ENCODE results near the gene TMEM80.

TMEM80 gene

DNA sequence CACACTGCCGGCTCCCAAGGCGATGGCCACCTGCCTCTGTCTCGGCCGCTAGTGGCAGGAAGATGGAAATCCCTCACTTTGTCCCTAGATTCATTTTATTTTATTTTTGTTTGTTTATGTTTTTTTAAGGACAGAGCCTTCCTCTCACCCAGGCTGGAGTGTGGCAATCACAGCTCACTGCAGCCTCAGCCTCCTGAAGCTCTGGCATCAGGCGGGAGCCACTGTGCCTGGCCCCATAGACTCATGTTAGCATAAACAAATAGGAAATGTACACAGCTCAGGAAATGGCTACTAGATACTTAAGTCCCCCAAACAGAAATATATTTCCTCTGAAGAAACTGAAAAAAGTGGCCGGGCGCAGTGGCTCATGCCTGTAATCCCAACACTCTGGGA lies 3.5 kb downstream of the TMEM80 start:
- no peak overlapping the region for H3K4me3 ChIP-seq (replicated peaks in 1 of 2; ENCODE audit: low read depth in 2 of 2, low read length in 2 of 2)
- no peak for DNase-seq (ENCODE audit: low read depth in 2 of 2)
- TF ChIP-seq, protein P1, sequence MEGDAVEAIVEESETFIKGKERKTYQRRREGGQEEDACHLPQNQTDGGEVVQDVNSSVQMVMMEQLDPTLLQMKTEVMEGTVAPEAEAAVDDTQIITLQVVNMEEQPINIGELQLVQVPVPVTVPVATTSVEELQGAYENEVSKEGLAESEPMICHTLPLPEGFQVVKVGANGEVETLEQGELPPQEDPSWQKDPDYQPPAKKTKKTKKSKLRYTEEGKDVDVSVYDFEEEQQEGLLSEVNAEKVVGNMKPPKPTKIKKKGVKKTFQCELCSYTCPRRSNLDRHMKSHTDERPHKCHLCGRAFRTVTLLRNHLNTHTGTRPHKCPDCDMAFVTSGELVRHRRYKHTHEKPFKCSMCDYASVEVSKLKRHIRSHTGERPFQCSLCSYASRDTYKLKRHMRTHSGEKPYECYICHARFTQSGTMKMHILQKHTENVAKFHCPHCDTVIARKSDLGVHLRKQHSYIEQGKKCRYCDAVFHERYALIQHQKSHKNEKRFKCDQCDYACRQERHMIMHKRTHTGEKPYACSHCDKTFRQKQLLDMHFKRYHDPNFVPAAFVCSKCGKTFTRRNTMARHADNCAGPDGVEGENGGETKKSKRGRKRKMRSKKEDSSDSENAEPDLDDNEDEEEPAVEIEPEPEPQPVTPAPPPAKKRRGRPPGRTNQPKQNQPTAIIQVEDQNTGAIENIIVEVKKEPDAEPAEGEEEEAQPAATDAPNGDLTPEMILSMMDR (IDR thresholded peaks at IDR 0.05; ENCODE audit: low read depth, low read length): no peak

DNA sequence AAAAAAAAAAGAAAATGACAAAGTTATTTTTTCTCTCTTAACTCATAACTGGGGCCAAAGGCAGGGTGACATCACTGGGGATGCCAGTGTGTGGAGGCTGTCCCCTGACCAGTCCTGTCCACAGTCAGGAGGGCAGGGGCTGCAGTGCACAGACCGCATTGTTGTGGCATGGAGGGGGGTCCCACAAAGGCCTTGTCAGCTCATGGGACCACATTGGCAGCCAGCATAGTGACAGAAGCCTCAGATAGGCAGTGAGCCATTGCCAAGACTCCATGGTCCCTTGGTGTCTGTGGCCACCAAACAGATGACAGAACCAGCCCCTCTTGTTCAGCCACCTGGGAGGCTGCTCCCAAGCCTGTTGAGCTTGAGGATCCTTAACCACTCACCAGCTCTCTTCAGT lies 4.1 kb downstream of the TMEM80 start:
- no peak overlapping the region for H3K4me3 ChIP-seq (replicated peaks in 1 of 2; ENCODE audit: low read depth in 2 of 2, low read length in 2 of 2)
- no peak for DNase-seq (ENCODE audit: low read depth in 2 of 2)
- TF ChIP-seq, protein P1 (IDR thresholded peaks at IDR 0.05; ENCODE audit: low read depth, low read length): no peak

DNA sequence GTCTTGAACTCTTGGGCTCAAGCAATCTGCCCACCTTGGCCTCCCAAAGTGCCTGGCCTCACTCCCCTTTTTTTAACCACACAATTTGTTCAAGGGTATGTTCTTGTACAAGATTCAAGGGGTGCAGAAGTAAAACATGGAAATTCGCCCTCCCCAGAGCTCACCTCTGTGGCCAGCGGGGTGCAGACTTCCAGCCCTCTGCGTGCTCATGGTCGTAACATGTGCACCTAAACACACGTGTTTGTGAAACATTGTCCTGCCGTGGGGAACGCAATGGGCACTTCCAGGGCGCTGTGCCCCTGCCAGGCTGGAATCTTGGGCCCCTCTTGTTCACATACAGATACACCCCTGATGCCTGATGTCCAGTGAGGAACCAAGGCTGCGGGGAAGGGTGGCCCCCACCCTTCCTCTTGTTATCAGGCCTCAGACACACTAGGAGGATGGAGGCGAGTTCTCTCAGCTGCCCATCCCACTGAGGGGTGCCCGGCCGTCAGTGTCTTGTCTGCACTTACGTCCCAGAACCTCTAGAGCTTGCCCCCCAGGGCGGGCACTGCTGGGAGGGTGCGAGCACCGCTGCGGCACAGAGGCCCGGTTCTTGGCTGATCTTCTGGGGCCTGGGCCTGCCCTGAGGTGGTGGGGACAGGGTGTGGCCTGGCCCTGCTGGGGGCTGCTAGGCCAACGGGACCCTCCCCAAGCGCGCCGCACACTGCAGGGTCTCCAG lies 6.3 kb downstream of the TMEM80 start:
- H3K4me3 ChIP-seq (replicated peaks in 1 of 2; ENCODE audit: low read depth in 2 of 2, low read length in 2 of 2): no peak overlapping the region
- DNase-seq (ENCODE audit: low read depth in 2 of 2): no peak
- TF ChIP-seq, protein P1 (IDR thresholded peaks at IDR 0.05; ENCODE audit: low read depth, low read length): no peak

DNA sequence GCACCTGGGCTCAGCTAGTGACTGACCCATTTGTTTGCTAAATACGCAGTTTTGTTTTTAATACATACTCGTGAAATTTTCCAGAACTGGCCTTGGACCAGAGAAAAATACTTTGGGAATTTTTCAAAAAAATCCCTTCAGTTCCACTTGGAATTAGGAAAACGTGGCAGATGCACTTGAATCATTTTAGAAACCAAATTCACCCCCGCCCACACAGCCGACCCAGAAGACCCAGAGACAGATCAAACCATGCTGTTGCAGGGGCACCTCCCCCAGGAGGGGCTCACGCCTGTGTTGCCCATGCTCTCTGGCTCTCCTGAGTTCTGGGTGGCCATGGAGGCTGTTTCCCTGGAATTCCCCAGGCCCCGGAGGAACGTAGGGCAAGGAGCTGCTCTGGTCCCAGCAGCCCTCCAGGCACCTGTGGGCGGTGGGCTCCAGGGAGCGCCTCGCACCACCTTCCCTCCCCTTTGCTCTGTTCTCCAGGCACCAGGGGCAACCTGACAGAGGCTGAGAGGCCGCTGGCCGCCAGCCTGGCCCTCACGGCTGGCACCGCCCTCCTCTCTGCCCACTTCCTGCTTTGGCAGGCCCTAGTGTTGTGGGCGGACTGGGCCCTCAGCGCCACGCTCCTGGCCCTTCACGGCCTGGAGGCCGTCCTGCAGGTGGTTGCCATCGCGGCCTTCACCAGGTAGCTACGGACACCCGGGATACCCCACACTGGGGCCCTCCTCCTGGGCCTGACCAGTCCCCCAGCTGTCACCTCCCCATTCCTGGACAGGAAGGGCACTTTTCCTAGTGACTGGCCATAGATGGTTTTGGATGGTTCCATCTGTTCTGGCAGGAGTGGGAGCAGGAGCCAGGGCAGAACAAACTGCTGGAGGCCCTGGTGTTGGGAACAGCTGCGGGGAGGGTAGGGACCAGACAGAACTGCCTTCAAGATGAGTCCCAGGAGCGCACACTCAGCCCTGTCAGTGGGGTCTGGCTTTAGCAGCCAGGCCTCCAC lies 7.1 kb downstream of the TMEM80 start:
- no peak for DNase-seq (ENCODE audit: low read depth in 2 of 2)
- H3K4me3 ChIP-seq (replicated peaks in 1 of 2; ENCODE audit: low read depth in 2 of 2, low read length in 2 of 2): no peak overlapping the region
- TF ChIP-seq, protein P1 (IDR thresholded peaks at IDR 0.05; ENCODE audit: low read depth, low read length): no peak

DNA sequence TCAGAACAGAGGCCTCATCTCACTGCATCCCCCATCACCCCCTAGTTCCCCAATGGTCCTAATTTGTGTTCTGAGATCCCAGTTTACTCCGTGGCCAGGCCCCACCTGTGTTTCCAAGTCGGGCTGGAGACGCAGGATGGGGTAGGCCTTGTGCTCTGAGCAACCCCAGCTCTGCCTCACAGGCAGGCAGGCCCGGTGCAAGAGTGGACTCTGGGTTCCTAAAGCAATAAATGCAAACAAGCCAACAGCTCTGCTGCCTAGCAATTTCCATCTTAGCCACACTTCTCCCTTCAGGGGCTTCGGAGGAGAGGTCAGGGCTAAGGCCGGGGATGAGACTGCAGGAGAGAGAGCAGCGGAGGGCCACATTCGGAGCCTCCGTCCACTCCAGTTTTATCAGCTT lies 7.9 kb downstream of the TMEM80 start:
- no peak overlapping the region for H3K4me3 ChIP-seq (replicated peaks in 1 of 2; ENCODE audit: low read depth in 2 of 2, low read length in 2 of 2)
- TF ChIP-seq, protein P1 (IDR thresholded peaks at IDR 0.05; ENCODE audit: low read depth, low read length): no peak
- no peak for DNase-seq (ENCODE audit: low read depth in 2 of 2)

DNA sequence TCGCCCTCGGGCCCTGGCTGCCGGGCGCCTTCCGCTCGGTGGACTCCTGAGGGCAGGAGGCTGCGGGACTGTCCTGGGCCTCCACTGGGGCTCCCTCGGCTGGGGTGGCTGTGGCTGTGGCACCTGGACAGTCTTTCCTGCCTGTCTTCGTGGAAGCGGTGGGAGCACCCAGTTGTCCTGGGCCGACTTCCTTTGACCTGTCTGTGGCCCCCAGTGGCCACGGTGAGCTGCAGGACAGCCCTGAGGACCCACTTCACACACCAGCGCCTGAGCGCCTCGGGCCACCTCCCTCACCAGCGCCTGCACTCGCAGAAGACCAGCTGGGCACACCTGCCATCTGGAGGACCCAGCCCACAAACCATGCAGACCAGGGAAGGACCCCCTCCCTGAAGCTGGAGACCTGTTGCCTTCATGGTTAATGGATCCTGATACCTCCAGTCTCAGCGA lies 8.6 kb downstream of the TMEM80 start:
- H3K4me3 ChIP-seq (replicated peaks in 1 of 2; ENCODE audit: low read depth in 2 of 2, low read length in 2 of 2): no peak overlapping the region
- no peak for DNase-seq (ENCODE audit: low read depth in 2 of 2)
- TF ChIP-seq, protein P1 (IDR thresholded peaks at IDR 0.05; ENCODE audit: low read depth, low read length): no peak

All from cardiac fibroblast (primary cell).